HCT116 (cell line): ENCODE results near the gene GNAS. TPM values are rescaled to one million over a fixed set of nuclear protein-coding genes. Genes with fewer than 3 reads are reported as not detected.

Source experiments
- ATAC-seq: fragments of 200-7000 bp; cut with Tn5 transposase; 2 replicates; pipeline ENCODE4 v1.9.1; 2020; ENCODE audit warnings: mild to moderate bottlenecking, moderate library complexity
- BruUV-seq: library from RNA; stranded (reverse); fragments of 400-500 nt; replicated peaks from 2 replicates; lab custom pipeline; 2021; lab: Mats Ljungman, UMichigan
- CTCF ChIA-PET: fragments of 300-600 bp; sonication (Branson Sonifier 250); formaldehyde crosslinking; loops from one replicate; lab custom pipeline; 2021; ENCODE audit warnings: antibody characterized with exemption; lab: Charles Lee
- POLR2A ChIA-PET: fragments of 300-600, 350-600 bp; sonication (Branson Sonifier 250); formaldehyde crosslinking; loops from one replicate; lab custom pipeline; 2021; ENCODE audit warnings: antibody characterized with exemption; lab: Charles Lee
- RAD21 ChIA-PET, 2 experiments: fragments of 300-600 bp; sonication (Branson Sonifier 250); formaldehyde crosslinking; loops; one replicate each; lab custom pipeline; 2023; ENCODE audit warnings: low total read pairs in 2 of 2; ENCODE audit not compliant: uncharacterized antibody in 2 of 2, unreplicated experiment in 2 of 2, low non-redundant PET in 1 of 2; lab: Charles Lee
- DNase-seq: peaks from one replicate; pipeline ENCODE4 v3.0.0-alpha.2; 2010; ENCODE audit warnings: low read depth, low spot score
- H2AFZ ChIP-seq: fragments of 200-600 bp; shearing (Covaris generic), sonication (generic); 2 replicates; pipeline ENCODE4 v1.6.1; 2017; ENCODE audit warnings: low read depth, mixed run types, mixed read lengths, antibody characterized with exemption, low read length; ENCODE audit not compliant: poor library complexity, severe bottlenecking
- H3K27ac ChIP-seq: 2 replicates; pipeline ENCODE4 v1.5.1; 2012; ENCODE audit warnings: low read depth, low read length
- H3K27me3 ChIP-seq: fragments of 200-600 bp; sonication (generic); 2 replicates; pipeline ENCODE4 v1.6.1; 2016; ENCODE audit warnings: mixed run types, low read length, mixed read lengths; ENCODE audit not compliant: insufficient read depth
- H3K36me3 ChIP-seq, 2 experiments: fragments of 200-500 bp in 1 of 2; fragments of 200-600 bp in 1 of 2; sonication (Bioruptor generic) in 1 of 2; sonication (generic) in 1 of 2; 2 replicates each; pipeline versions ENCODE4 v1.5.1 to v1.6.1; 2014 to 2016; ENCODE audit warnings: low read length in 2 of 2, inconsistent platforms in 1 of 2, mixed read lengths in 1 of 2, mixed run types in 1 of 2; ENCODE audit not compliant: insufficient read depth in 2 of 2, control insufficient read depth in 1 of 2
- H3K4me1 ChIP-seq, 2 experiments: fragments of 200-600 bp in 1 of 2; sonication (generic) in 1 of 2; 2 replicates each; pipeline versions ENCODE4 v1.5.1 to v1.6.1; 2012 to 2017; ENCODE audit warnings: low read length in 2 of 2, inconsistent platforms in 1 of 2, mild to moderate bottlenecking in 1 of 2, mixed read lengths in 1 of 2, mixed run types in 1 of 2, moderate library complexity in 1 of 2; ENCODE audit not compliant: insufficient read depth in 2 of 2, control insufficient read depth in 1 of 2
- H3K4me2 ChIP-seq: fragments of 200-600 bp; sonication (generic); 2 replicates; pipeline ENCODE4 v1.6.1; 2017; ENCODE audit warnings: mixed run types, low read length, mixed read lengths
- H3K4me3 ChIP-seq, 2 experiments: fragments of 200-600 bp in 1 of 2; sonication (generic) in 1 of 2; replicated peaks in 1 of 2; 2 replicates each; pipeline ENCODE4 v1.5.1; 2011 to 2016; ENCODE audit warnings: low read length in 2 of 2, control low read depth in 1 of 2, low read depth in 1 of 2, mild to moderate bottlenecking in 1 of 2, mixed read lengths in 1 of 2, mixed run types in 1 of 2
- H3K79me2 ChIP-seq: fragments of 200-600 bp; sonication (generic); 2 replicates; pipeline ENCODE4 v1.6.1; 2017; ENCODE audit warnings: mild to moderate bottlenecking, mixed run types, low read length, moderate library complexity, mixed read lengths; ENCODE audit not compliant: insufficient read depth
- H3K9ac ChIP-seq: fragments of 200-600 bp; sonication (generic); 2 replicates; pipeline ENCODE4 v1.6.1; 2016; ENCODE audit warnings: low read length, mixed read lengths
- H3K9me2 ChIP-seq: fragments of 200-600 bp; sonication (generic), shearing (Covaris generic); 2 replicates; pipeline ENCODE4 v1.6.1; 2017; ENCODE audit warnings: mixed run types, mild to moderate bottlenecking, moderate library complexity; ENCODE audit not compliant: insufficient read depth
- H3K9me3 ChIP-seq, 2 experiments: fragments of 200-500 bp in 1 of 2; fragments of 200-600 bp in 1 of 2; sonication (Bioruptor generic) in 1 of 2; sonication (generic) in 1 of 2; 2 replicates each; pipeline ENCODE4 v1.6.1; 2014 to 2017; ENCODE audit warnings: low read length in 2 of 2, mixed read lengths in 2 of 2, inconsistent platforms in 1 of 2, low read depth in 1 of 2, mild to moderate bottlenecking in 1 of 2, mixed run types in 1 of 2, moderate library complexity in 1 of 2; ENCODE audit not compliant: control insufficient read depth in 1 of 2, insufficient read depth in 1 of 2
- H4K20me1 ChIP-seq: fragments of 200-600 bp; sonication (generic), shearing (Covaris generic); 2 replicates; pipeline ENCODE4 v1.6.1; 2017; ENCODE audit warnings: mixed run types, mild to moderate bottlenecking, moderate library complexity; ENCODE audit not compliant: insufficient read depth
- EGR1 ChIP-seq: IDR thresholded peaks from 2 replicates; pipeline ENCODE4 v1.6.1; 2012; ENCODE audit warnings: low read depth
- EZH2phosphoT487 ChIP-seq: fragments of 200-600 bp; IDR thresholded peaks from 2 replicates; pipeline ENCODE4 v1.6.1; 2018; ENCODE audit warnings: antibody characterized with exemption, borderline replicate concordance
- JUND ChIP-seq: IDR thresholded peaks from 2 replicates; pipeline ENCODE4 v1.6.1; 2012
- POLR2A ChIP-seq: IDR thresholded peaks from 2 replicates; pipeline ENCODE4 v1.7.0; 2011; ENCODE audit warnings: borderline replicate concordance; ENCODE audit not compliant: insufficient read depth, insufficient read length; ENCODE audit errors: extremely low read depth
- POLR2AphosphoS5 ChIP-seq: IDR thresholded peaks from 2 replicates; pipeline ENCODE4 v1.6.1; 2011; ENCODE audit warnings: mild to moderate bottlenecking, low read depth, low read length, moderate library complexity
- RAD21 ChIP-seq: IDR thresholded peaks from 2 replicates; pipeline ENCODE4 v1.6.1; 2012; ENCODE audit warnings: low read depth, mild to moderate bottlenecking
- SRF ChIP-seq: IDR thresholded peaks from 2 replicates; pipeline ENCODE4 v1.6.1; 2012; ENCODE audit warnings: low read depth
- ZFX ChIP-seq: fragments of 450-650 bp; IDR thresholded peaks from 2 replicates; pipeline ENCODE4 v1.6.1; 2017
- intact Hi-C: fragments of 100-400 bp; cut with micrococcal nuclease; formaldehyde crosslinking; loops from 2 replicates; pipeline ENCODE4 v1.10.0; 2022
- total RNA-seq: library from RNA; stranded (reverse); gene quantifications from one replicate; pipeline ENCODE4 v1.2.1, GENCODE V29; 2021; ENCODE audit not compliant: unreplicated experiment
- TF ChIP-seq, protein P1 (sequence below): IDR thresholded peaks from 2 replicates; pipeline ENCODE4 v1.6.1; 2012
- TF ChIP-seq, protein P2 (sequence below): IDR thresholded peaks from 2 replicates; pipeline ENCODE4 v1.6.1; 2012; ENCODE audit warnings: low read depth
- TF ChIP-seq, protein P3 (sequence below): IDR thresholded peaks from 2 replicates; pipeline ENCODE4 v1.6.1; 2012
- TF ChIP-seq, protein P4 (sequence below), 3 experiments: fragments of 200-600 bp in 1 of 3; sonication (generic) in 1 of 3; IDR thresholded peaks in 2 of 3; conservative IDR thresholded peaks in 1 of 3; 2 replicates each; pipeline ENCODE4 v1.5.1; 2012 to 2017; ENCODE audit warnings: low read depth in 2 of 3, low read length in 2 of 3, antibody characterized with exemption in 1 of 3, borderline replicate concordance in 1 of 3, control low read depth in 1 of 3, mild to moderate bottlenecking in 1 of 3, mixed read lengths in 1 of 3, mixed run types in 1 of 3, moderate library complexity in 1 of 3; ENCODE audit not compliant: insufficient read depth in 1 of 3

Gene GNAS
- total RNA-seq, 1 experiment from 2014 or later, result 699 TPM

DNA sequence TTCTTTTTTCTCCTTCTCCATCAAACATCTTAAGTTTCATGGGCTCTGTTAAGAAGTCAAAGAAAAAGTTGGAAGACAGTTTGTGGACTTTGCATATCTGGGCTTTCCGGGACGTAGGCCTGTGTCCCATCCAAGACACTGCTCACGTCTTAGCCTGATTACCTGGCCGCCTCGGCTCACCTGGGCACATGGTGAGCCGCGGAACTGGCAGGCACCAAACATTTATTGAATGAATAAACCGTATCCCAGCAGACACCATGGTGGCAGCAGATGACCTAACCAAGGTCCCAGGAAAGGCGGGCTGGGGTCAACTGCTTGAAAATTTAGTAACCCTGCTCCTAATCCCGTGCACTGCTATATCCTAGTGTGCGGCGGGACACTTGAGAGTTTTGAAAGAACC is 35.6 kb downstream of the GNAS start:
- H3K9me3 ChIP-seq, result no peaks in the 10 kb centered on the region
- intact Hi-C loops, result loop anchor here (10.0 kb wide), 1 partner anchor 233 kb away; the partner anchor contains the start of gene STX16
- H2AFZ ChIP-seq, result no peak overlapping the region
- no peaks in the 10 kb centered on the region for H3K27me3 ChIP-seq
- H3K27ac ChIP-seq, result peak overlapping the region; percentile 85
- H3K36me3 ChIP-seq, result no peaks in the 10 kb centered on the region
- H3K4me1 ChIP-seq, result peaks cover 0 to 15% of the 10 kb centered on the region in 2 experiments; a peak in 3 of 4 replicates
- TF ChIP-seq, protein P1, sequence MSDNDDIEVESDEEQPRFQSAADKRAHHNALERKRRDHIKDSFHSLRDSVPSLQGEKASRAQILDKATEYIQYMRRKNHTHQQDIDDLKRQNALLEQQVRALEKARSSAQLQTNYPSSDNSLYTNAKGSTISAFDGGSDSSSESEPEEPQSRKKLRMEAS, result no peak
- peak; percentile 22; the same call in 1 of the 2 replicates for TF ChIP-seq ZFX
- RAD21 ChIA-PET, result no interaction called here
- DNase-seq, result no peak
- H3K9me2 ChIP-seq, result no peaks in the 10 kb centered on the region
- BruUV-seq, result TSS peak; percentile 58
- peak overlapping the region; percentile 80 for H3K4me2 ChIP-seq
- H3K4me3 ChIP-seq, result peak overlapping the region; percentile 71
- peak overlapping the region; percentile 79 for H3K9ac ChIP-seq
- CTCF ChIA-PET, result no interaction called here
- H3K79me2 ChIP-seq, result peaks cover 25% of the 10 kb centered on the region
- POLR2A ChIA-PET, result no interaction called here
- no peaks in the 10 kb centered on the region for H4K20me1 ChIP-seq
- ATAC-seq, result no peak

DNA sequence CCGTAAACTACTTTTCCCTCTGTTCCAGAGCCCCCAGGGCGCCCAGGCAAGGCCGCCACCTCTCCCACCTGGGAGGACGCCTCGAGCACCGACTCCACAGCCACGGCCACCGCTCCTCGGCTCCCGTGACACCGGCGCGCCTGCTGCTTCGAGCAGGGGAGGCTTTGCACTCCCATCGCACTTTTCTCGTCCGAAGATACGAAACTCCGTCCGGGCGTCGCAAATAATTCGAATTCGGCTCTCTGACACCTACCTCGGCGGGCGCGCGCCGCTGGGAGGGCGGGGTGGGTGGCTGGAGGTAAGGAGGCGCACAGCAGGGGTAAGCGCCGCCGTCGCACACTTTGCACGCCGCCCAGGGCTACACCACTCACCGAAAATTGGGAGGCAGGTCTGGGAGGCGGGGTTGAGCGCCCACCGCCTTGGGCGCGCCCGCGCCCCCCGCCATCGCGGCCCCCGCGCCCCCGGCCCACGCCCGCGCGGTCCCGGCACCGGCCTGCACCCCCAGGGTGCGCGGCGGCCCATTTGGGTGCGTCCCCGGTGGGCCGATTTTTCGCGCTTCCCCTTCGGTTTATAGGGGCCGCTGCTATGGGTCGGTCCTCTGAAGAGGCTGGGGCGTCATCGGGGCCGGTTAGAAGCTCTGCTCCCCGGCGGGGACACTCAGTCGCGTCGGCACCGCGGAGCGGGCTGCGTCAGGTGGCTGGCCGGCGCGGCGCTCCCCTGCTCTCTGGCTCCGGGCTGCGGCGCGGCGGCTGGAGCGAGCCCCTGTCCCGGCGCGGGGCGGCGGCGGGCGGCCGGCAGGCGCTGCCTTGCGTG is 36.2 kb downstream of the GNAS start:
- DNase-seq (no peak), ATAC-seq (peak; percentile 64)
- H3K27ac ChIP-seq, result peak overlapping the region; percentile 85
- no peaks in the 10 kb centered on the region for H3K9me2 ChIP-seq
- RAD21 ChIA-PET, result no interaction called here
- H3K4me3 ChIP-seq, result peak overlapping the region; percentile 71
- H3K27me3 ChIP-seq, result no peaks in the 10 kb centered on the region
- CTCF ChIA-PET, result no interaction called here
- H2AFZ ChIP-seq, result no peak overlapping the region
- intact Hi-C loops, result loop anchor here (10.0 kb wide), 1 partner anchor 234 kb away; the partner anchor contains the start of gene STX16
- H3K4me1 ChIP-seq, result peaks cover 6 to 21% of the 10 kb centered on the region in 2 experiments
- peaks cover 1% of the 10 kb centered on the region; the same call in 1 of the 2 replicates for H4K20me1 ChIP-seq
- POLR2A ChIA-PET, result no interaction called here
- H3K4me2 ChIP-seq, result peak overlapping the region; percentile 80
- no peaks in the 10 kb centered on the region for H3K9me3 ChIP-seq
- H3K79me2 ChIP-seq, result peaks cover 31% of the 10 kb centered on the region
- H3K36me3 ChIP-seq, result no peaks in the 10 kb centered on the region
- H3K9ac ChIP-seq, result peak overlapping the region; percentile 79
- BruUV-seq, result no TSS peak
- TF ChIP-seq EGR1, result no peak
- peak; percentile 76 for TF ChIP-seq SRF
- peak; percentile 97 for TF ChIP-seq POLR2AphosphoS5
- peak; percentile 97 for TF ChIP-seq POLR2A
- TF ChIP-seq, protein P2, sequence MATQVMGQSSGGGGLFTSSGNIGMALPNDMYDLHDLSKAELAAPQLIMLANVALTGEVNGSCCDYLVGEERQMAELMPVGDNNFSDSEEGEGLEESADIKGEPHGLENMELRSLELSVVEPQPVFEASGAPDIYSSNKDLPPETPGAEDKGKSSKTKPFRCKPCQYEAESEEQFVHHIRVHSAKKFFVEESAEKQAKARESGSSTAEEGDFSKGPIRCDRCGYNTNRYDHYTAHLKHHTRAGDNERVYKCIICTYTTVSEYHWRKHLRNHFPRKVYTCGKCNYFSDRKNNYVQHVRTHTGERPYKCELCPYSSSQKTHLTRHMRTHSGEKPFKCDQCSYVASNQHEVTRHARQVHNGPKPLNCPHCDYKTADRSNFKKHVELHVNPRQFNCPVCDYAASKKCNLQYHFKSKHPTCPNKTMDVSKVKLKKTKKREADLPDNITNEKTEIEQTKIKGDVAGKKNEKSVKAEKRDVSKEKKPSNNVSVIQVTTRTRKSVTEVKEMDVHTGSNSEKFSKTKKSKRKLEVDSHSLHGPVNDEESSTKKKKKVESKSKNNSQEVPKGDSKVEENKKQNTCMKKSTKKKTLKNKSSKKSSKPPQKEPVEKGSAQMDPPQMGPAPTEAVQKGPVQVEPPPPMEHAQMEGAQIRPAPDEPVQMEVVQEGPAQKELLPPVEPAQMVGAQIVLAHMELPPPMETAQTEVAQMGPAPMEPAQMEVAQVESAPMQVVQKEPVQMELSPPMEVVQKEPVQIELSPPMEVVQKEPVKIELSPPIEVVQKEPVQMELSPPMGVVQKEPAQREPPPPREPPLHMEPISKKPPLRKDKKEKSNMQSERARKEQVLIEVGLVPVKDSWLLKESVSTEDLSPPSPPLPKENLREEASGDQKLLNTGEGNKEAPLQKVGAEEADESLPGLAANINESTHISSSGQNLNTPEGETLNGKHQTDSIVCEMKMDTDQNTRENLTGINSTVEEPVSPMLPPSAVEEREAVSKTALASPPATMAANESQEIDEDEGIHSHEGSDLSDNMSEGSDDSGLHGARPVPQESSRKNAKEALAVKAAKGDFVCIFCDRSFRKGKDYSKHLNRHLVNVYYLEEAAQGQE, result no peak
- no peak for TF ChIP-seq ZFX
- TF ChIP-seq EZH2phosphoT487, result no peak
- no peak for TF ChIP-seq JUND
- no peak for TF ChIP-seq RAD21
- TF ChIP-seq, protein P3, sequence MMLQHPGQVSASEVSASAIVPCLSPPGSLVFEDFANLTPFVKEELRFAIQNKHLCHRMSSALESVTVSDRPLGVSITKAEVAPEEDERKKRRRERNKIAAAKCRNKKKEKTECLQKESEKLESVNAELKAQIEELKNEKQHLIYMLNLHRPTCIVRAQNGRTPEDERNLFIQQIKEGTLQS, result no peak
- TF ChIP-seq, protein P4, sequence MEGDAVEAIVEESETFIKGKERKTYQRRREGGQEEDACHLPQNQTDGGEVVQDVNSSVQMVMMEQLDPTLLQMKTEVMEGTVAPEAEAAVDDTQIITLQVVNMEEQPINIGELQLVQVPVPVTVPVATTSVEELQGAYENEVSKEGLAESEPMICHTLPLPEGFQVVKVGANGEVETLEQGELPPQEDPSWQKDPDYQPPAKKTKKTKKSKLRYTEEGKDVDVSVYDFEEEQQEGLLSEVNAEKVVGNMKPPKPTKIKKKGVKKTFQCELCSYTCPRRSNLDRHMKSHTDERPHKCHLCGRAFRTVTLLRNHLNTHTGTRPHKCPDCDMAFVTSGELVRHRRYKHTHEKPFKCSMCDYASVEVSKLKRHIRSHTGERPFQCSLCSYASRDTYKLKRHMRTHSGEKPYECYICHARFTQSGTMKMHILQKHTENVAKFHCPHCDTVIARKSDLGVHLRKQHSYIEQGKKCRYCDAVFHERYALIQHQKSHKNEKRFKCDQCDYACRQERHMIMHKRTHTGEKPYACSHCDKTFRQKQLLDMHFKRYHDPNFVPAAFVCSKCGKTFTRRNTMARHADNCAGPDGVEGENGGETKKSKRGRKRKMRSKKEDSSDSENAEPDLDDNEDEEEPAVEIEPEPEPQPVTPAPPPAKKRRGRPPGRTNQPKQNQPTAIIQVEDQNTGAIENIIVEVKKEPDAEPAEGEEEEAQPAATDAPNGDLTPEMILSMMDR (IDR thresholded peaks at IDR 0.05 in 2 of 3, conservative IDR thresholded peaks at IDR 0.05 in 1 of 3; ENCODE audit: borderline replicate concordance in 1 of 3, insufficient read depth in 1 of 3, low read depth in 2 of 3, low read length in 2 of 3), result no peak
